ENCODE results near the gene COL28A1.

- TF ChIP-seq, protein P1, sequence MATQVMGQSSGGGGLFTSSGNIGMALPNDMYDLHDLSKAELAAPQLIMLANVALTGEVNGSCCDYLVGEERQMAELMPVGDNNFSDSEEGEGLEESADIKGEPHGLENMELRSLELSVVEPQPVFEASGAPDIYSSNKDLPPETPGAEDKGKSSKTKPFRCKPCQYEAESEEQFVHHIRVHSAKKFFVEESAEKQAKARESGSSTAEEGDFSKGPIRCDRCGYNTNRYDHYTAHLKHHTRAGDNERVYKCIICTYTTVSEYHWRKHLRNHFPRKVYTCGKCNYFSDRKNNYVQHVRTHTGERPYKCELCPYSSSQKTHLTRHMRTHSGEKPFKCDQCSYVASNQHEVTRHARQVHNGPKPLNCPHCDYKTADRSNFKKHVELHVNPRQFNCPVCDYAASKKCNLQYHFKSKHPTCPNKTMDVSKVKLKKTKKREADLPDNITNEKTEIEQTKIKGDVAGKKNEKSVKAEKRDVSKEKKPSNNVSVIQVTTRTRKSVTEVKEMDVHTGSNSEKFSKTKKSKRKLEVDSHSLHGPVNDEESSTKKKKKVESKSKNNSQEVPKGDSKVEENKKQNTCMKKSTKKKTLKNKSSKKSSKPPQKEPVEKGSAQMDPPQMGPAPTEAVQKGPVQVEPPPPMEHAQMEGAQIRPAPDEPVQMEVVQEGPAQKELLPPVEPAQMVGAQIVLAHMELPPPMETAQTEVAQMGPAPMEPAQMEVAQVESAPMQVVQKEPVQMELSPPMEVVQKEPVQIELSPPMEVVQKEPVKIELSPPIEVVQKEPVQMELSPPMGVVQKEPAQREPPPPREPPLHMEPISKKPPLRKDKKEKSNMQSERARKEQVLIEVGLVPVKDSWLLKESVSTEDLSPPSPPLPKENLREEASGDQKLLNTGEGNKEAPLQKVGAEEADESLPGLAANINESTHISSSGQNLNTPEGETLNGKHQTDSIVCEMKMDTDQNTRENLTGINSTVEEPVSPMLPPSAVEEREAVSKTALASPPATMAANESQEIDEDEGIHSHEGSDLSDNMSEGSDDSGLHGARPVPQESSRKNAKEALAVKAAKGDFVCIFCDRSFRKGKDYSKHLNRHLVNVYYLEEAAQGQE (tag by site-specific recombination; IDR thresholded peaks at IDR 0.05) = no peak
- TF ChIP-seq PRDM10 (tag by site-specific recombination; IDR thresholded peaks at IDR 0.05) = no peak
- TF ChIP-seq, protein P2, sequence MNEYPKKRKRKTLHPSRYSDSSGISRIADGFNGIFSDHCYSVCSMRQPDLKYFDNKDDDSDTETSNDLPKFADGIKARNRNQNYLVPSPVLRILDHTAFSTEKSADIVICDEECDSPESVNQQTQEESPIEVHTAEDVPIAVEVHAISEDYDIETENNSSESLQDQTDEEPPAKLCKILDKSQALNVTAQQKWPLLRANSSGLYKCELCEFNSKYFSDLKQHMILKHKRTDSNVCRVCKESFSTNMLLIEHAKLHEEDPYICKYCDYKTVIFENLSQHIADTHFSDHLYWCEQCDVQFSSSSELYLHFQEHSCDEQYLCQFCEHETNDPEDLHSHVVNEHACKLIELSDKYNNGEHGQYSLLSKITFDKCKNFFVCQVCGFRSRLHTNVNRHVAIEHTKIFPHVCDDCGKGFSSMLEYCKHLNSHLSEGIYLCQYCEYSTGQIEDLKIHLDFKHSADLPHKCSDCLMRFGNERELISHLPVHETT (tag by site-specific recombination; IDR thresholded peaks at IDR 0.05) = no peak
Measured at GRCh38 chr7:7484072-7484471, 51.6 kb downstream of the COL28A1 start.
